OCI-LY3 (cell line): ENCODE results near the gene TMPO.

Experiments used
- CTCF ChIP-seq: fragments of 200-600, 300-600 bp; sonication (generic); IDR thresholded peaks from 2 replicates; pipeline ENCODE4 v1.5.1; 2014; ENCODE audit warnings: antibody characterized with exemption, low read length, low read depth
- EZH2phosphoT487 ChIP-seq: fragments of 200-600 bp; shearing (Covaris generic); IDR thresholded peaks from 2 replicates; pipeline ENCODE4 v1.6.1; 2018; ENCODE audit warnings: antibody characterized with exemption, mixed run types, low read depth

GRCh38 chr12:98578821-98579220 lies 63.4 kb downstream of the TMPO start:
- TF ChIP-seq CTCF: no peak
- no peak for TF ChIP-seq EZH2phosphoT487
